HG02852 (cell line): ENCODE measurements around the gene FES.

Source experiments
- ATAC-seq: cut with Tn5 transposase; IDR thresholded peaks from one replicate; pipeline ENCODE4 v1.9.1; 2021; ENCODE audit warnings: mild to moderate bottlenecking, moderate library complexity; ENCODE audit not compliant: unreplicated experiment

Gene FES

GRCh38 chr15:90875549-90875981 is 8.7 kb upstream of the FES start:
- no peak for ATAC-seq

- ATAC-seq = no peak
Measured at GRCh38 chr15:90876046-90876445, 8.3 kb upstream of the FES start.

- no peak for ATAC-seq
Measured at GRCh38 chr15:90876512-90877170, 7.7 kb upstream of the FES start.

GRCh38 chr15:90877315-90877714 is 7.0 kb upstream of the FES start:
- ATAC-seq = no peak

- no peak for ATAC-seq
Measured at GRCh38 chr15:90877996-90878395, 6.3 kb upstream of the FES start.

GRCh38 chr15:90878660-90879059 is 5.6 kb upstream of the FES start:
- no peak for ATAC-seq

- no peak for ATAC-seq
Measured at GRCh38 chr15:90879730-90880366, 4.5 kb upstream of the FES start.

- no peak for ATAC-seq
Measured at GRCh38 chr15:90880381-90881145, 3.7 kb upstream of the FES start.

- no peak for ATAC-seq
Measured at GRCh38 chr15:90881181-90881977, 2.9 kb upstream of the FES start.

- no peak for ATAC-seq
Measured at GRCh38 chr15:90881978-90882721, 2.2 kb upstream of the FES start.

GRCh38 chr15:90882781-90883525 is 1.4 kb upstream of the FES start:
- no peak for ATAC-seq

- no peak for ATAC-seq
Measured at GRCh38 chr15:90883526-90883975, 753 bp upstream of the FES start.

- ATAC-seq = no peak
Measured at GRCh38 chr15:90884719-90885431, 571 bp downstream of the FES start.

- peak; percentile 36 for ATAC-seq
Measured at GRCh38 chr15:90885432-90886290, 1.4 kb downstream of the FES start.

- ATAC-seq = no peak
Measured at GRCh38 chr15:90886291-90886614, 1.9 kb downstream of the FES start.

GRCh38 chr15:90887037-90887481 is 2.8 kb downstream of the FES start:
- ATAC-seq = no peak

- no peak for ATAC-seq
Measured at GRCh38 chr15:90889313-90889730, 5.0 kb downstream of the FES start.
